GM18508 (cell line): ENCODE measurements around the gene DNMT3L.
"Not testable (repeated sequence)": the region's sequence is repeated elsewhere in the genome, so short reads cannot be mapped to it uniquely, and the experiment has no call there.

Experiments used
- ATAC-seq: cut with Tn5 transposase; IDR thresholded peaks from one replicate; pipeline ENCODE4 v1.9.1; 2021; ENCODE audit warnings: moderate number of reproducible peaks; ENCODE audit not compliant: insufficient read depth, unreplicated experiment

DNMT3L gene

GRCh38 chr21:44253832-44254710, 7.6 kb downstream of the DNMT3L start:
- no peak for ATAC-seq

DNA sequence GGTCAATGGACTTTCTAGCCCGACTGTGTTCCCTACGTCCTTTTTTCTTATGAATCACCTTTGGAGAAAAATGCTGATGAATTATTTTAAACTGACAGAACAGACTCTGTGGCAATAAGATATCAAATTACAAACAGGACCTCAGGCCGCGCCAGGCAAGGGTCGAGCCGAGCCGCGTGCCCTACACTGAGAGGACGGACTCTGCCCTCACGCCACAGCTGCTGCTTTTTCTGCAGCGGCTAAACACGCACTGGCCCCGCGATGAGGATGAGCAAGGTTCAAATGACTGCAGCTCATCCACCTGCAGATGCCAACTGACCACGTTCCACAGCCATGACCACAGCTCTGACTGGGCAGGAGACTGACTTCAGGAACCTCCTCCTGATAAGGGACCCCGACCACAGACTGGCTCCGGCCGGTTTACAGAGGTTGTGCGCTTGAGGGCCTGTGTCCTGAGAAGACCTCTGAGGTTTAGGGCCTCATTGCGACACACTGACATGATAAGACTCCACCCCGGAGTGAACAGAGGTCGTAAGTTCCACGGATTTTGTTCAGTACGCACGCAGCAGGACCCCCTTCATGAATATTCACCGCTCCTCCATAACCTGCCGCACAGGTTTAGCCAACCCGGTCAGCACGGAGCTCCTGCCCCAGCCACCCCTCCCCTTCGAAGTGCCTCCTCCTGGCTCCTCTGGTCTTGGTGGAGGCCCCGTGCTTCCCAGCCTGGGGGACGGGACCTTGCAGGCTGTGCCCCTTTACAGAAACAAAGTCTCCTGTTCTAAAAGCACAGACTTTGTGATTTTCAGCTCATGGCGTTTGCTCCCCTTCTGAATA, 12.3 kb downstream of the DNMT3L start:
- ATAC-seq, result not testable (repeated sequence)

- not testable (repeated sequence) for ATAC-seq
These were observed 13.8 kb downstream of the DNMT3L start for GRCh38 chr21:44247904-44248303.

DNA sequence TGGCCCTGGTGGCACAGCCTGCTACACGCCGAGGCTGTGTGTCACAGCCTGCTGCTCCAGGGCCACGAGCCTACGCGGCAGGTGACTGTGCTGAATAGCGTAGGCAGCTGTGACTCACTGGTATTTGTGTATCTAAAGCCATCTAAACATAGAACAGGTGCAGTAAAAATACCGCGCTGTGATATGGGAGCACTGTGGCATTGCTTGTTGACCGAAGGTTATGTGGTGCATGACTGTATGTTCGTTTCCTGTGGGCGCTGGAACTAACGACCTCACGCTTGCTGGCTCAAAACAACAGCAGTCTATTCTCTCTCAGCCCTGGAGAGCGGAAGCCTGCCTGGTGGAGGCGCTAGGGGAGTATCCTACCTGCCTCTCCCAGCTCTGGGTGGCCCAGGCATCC, 17.7 kb downstream of the DNMT3L start:
- ATAC-seq, result not testable (repeated sequence)

- not testable (repeated sequence) for ATAC-seq
These were observed 20.4 kb downstream of the DNMT3L start for GRCh38 chr21:44241281-44241680.

DNA sequence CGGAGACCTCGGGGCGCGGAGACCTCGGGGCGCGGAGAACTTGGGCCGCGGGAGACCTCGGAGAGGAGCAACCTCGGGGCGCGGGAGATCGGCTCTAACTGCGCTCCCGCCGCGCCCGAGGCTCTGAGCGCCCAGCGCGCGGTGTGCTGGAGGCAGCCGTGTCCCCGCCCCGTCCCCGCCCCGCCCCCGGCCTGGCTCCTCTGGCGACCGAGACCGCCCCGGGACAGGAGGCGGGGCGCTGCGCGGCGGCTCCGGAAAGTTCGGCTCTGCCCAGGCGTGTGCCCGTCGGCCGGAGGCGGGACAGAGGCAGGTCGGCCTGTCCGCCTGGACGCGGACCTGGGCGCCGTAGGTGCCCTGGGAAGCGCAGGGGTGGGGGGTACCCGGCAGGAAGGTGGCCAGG, 20.9 kb downstream of the DNMT3L start, which contains the start of gene ICOSLG:
TSS of gene ICOSLG (minus strand) at position 102 of the 400 bp plus-strand sequence. CDS start 126 bp downstream, outside the sequence.
- ATAC-seq, result not testable (repeated sequence)

- ATAC-seq, result not testable (repeated sequence)
These were observed 21.3 kb downstream of the DNMT3L start for GRCh38 chr21:44240353-44240752.

- ATAC-seq, result not testable (repeated sequence)
These were observed 32.1 kb downstream of the DNMT3L start for GRCh38 chr21:44229561-44229960.

DNA sequence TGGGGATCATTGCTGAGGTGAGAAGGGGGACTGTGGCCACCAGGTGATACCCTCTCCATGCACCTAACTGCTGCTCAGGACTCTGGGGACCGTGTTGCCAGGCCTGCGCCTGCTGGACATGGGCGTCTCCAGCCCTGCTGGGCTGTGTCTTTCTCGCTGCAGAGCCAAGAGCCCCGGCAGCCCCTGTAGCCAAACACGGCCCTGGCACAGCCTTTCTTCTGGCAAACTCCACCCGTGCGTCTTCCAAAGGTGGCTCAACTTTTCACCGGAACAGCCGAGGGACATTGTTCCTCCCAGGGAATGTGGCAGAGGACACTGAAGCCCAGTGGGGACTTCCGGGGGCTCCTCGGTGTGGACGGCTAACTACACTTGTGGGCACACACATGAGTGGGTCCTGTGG, 33.6 kb downstream of the DNMT3L start:
- not testable (repeated sequence) for ATAC-seq

- not testable (repeated sequence) for ATAC-seq
These were observed 34.1 kb downstream of the DNMT3L start for GRCh38 chr21:44227614-44228013.

- not testable (repeated sequence) for ATAC-seq
These were observed 36.1 kb downstream of the DNMT3L start for GRCh38 chr21:44225605-44226004.

- not testable (repeated sequence) for ATAC-seq
These were observed 38.4 kb downstream of the DNMT3L start for GRCh38 chr21:44223334-44223733.

DNA sequence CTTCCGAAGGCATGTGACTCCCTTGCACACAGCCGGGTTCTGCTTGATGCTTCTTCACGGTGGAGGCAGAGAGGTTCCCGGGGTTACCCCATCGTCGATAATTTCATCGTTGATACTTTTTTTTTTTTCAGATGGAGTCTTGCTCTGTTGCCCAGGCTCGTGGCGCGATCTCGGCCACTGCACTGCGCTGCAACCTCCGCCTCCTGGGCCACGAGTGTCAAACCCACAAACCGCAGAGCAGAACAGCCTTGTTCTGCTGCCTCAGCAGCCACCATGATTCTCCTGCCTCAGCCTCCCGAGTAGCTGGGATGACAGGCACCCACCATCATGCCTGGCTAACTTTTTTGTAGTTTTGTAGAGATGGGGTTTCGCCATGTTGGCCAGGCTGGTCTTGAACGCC, 41.0 kb downstream of the DNMT3L start:
- not testable (repeated sequence) for ATAC-seq

- not testable (repeated sequence) for ATAC-seq
These were observed 43.2 kb downstream of the DNMT3L start for GRCh38 chr21:44218461-44218860.

- not testable (repeated sequence) for ATAC-seq
These were observed 49.7 kb downstream of the DNMT3L start for GRCh38 chr21:44211978-44212377.

DNA sequence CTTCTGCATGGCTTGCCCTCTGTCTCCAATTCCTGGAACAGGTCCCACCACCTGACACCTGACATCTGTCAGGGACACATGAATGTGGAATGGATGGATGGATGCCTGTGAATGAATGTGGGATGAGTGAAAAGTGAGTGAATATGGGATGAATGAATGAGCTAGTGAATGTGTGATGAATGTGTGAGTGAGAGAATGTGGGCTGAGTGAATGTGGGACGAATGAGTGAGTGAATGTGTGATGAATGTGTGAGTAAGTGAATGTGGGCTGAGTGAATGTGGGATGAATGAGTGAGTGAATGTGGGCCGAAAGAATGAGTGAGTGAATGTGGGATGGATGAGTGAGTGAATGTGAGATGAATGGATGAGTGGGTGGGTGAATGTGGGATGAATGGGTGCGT, 50.1 kb downstream of the DNMT3L start:
- not testable (repeated sequence) for ATAC-seq

GRCh38 chr21:44207860-44208646, 53.6 kb downstream of the DNMT3L start:
- ATAC-seq, result not testable (repeated sequence)

DNA sequence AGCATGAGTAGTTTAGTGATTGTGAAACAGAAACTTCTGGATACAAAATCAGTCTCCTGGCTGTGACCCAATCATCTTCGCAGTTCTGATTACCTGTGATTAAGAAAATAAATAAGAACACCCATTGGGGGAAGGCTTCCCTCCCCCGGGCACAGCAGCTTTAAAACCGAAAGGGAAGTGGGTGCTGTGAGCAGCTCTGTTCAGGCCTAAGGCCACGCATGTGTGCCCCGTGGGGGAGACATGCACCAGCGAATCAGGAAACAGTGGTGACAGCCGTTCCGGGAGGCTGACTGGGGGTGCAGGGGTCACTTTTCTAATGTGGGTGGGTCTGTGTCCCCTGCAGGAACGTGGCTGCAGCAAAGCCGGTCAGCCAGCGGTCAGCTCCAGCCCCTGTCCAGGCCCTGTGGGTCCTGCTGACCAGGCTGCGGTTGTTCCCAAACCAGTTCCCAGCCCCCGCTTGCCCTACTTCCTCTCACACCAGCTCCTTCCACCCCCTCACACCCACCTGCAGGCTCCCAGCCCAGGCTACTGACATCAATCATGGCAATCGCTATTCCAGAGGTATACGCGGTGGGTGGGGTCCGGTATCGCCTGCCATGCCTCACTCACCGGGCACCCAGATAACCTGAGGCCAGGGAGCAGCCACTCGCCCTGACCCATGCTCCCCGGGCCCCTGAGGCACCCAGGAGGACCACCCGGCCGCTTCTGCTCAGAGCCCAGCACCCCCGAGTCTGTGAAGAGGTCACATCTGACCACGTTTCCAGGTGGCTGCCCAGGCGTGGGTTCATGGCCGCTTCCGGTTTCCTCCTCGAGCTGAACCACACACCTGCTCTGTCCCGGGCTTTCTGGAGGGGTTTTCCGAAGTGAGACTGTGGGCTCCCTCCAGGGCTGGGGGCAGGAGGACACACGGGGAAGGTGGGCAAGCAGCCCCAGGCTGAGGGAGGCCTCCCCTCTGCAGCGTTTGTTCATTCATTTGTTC, 54.7 kb downstream of the DNMT3L start:
- not testable (repeated sequence) for ATAC-seq

DNA sequence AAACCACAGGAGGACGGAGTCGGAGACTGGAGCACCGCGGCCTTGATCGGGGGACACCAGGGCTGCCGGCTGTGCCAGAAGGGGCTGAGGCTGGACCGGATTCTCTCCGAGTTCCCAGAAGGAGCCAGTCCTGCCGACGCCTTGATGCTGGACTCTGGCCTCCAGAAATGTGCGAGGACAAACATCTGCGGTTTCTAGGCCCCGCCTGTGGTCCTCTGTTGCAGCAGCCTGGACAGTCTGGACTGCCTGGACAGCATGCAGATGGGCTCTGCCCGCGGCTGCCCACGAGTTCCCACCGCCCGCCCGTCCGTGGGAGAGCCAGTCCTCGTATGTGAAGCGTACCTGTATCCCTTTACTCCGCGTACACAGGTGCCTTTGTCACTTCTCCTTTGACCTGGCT, 55.5 kb downstream of the DNMT3L start:
- ATAC-seq, result not testable (repeated sequence)
